OCI-LY7 (cell line): ENCODE measurements around the gene KHDC1L. TPM values are rescaled to one million over a fixed set of nuclear protein-coding genes. Genes with fewer than 3 reads are reported as not detected.

Experiments
- BruUV-seq: library from RNA; stranded (reverse); fragments of 400-500 nt; replicated peaks from 2 replicates; lab custom pipeline; 2021; lab: Mats Ljungman, UMichigan
- CTCF ChIA-PET: fragments of 300-600 bp; sonication (Branson Sonifier 250); formaldehyde crosslinking; loops from one replicate; lab custom pipeline; 2022; ENCODE audit warnings: antibody characterized with exemption; ENCODE audit not compliant: unreplicated experiment; lab: Charles Lee
- POLR2A ChIA-PET: fragments of 300-600 bp; sonication (Branson Sonifier 250); formaldehyde crosslinking; loops from one replicate; lab custom pipeline; 2022; ENCODE audit warnings: antibody characterized with exemption; lab: Charles Lee
- DNase-seq: peaks from one replicate; pipeline ENCODE4 v3.0.0-alpha.2; 2015; ENCODE audit warnings: low spot score
- H2AFZ ChIP-seq: fragments of 200-600 bp; sonication (generic), shearing (Covaris generic); 2 replicates; pipeline ENCODE4 v1.6.1; 2014; ENCODE audit warnings: mild to moderate bottlenecking, antibody characterized with exemption, low read length, moderate library complexity
- H3K27ac ChIP-seq: fragments of 200-600 bp; sonication (generic); 2 replicates; pipeline ENCODE4 v1.5.1; 2014; ENCODE audit warnings: mixed run types, low read depth, mild to moderate bottlenecking, moderate library complexity, low read length, inconsistent platforms; ENCODE audit not compliant: poor library complexity, severe bottlenecking
- H3K36me3 ChIP-seq: fragments of 200-600 bp; sonication (generic); 2 replicates; pipeline ENCODE4 v1.6.1; 2014; ENCODE audit warnings: mild to moderate bottlenecking, antibody characterized with exemption, low read length, moderate library complexity, mixed read lengths; ENCODE audit not compliant: insufficient read depth
- H3K4me1 ChIP-seq: fragments of 200-600 bp; sonication (generic); 2 replicates; pipeline ENCODE4 v1.5.1; 2014; ENCODE audit warnings: mild to moderate bottlenecking, low read length; ENCODE audit not compliant: insufficient read depth, poor library complexity, severe bottlenecking
- H3K4me2 ChIP-seq: fragments of 200-600 bp; sonication (generic); 2 replicates; pipeline ENCODE4 v1.6.1; 2014; ENCODE audit warnings: mild to moderate bottlenecking, low read length
- H3K4me3 ChIP-seq: fragments of 200-600 bp; sonication (generic); 2 replicates; pipeline ENCODE4 v1.5.1; 2014; ENCODE audit warnings: mild to moderate bottlenecking, low read depth, low read length; ENCODE audit not compliant: poor library complexity, severe bottlenecking
- H3K79me2 ChIP-seq: fragments of 200-600 bp; sonication (generic); 2 replicates; pipeline ENCODE4 v1.6.1; 2016; ENCODE audit warnings: low read depth, mild to moderate bottlenecking, low read length, moderate library complexity, mixed read lengths; ENCODE audit not compliant: insufficient read depth
- H3K9me2 ChIP-seq: fragments of 200-600 bp; sonication (generic); 2 replicates; pipeline ENCODE4 v1.6.1; 2016; ENCODE audit warnings: mild to moderate bottlenecking, low read length, mixed read lengths; ENCODE audit not compliant: insufficient read depth
- H3K9me3 ChIP-seq: fragments of 200-600 bp; sonication (generic); 2 replicates; pipeline ENCODE4 v1.6.1; 2014; ENCODE audit warnings: mild to moderate bottlenecking, mixed run types, low read length, mixed read lengths
- H4K20me1 ChIP-seq: fragments of 200-600 bp; sonication (generic); 2 replicates; pipeline ENCODE4 v1.6.1; 2014; ENCODE audit warnings: mild to moderate bottlenecking, antibody characterized with exemption, low read length, moderate library complexity, mixed read lengths; ENCODE audit not compliant: insufficient read depth
- EZH2phosphoT487 ChIP-seq: fragments of 200-600 bp; sonication (generic); IDR thresholded peaks from 2 replicates; pipeline ENCODE4 v1.6.1; 2018; ENCODE audit warnings: low read depth, borderline replicate concordance, mild to moderate bottlenecking, mixed run types, antibody characterized with exemption, low read length, moderate library complexity, mixed read lengths
- intact Hi-C: fragments of 100-400 bp; cut with micrococcal nuclease; formaldehyde crosslinking; loops from one replicate; pipeline ENCODE4 v1.10.0; 2022; ENCODE audit not compliant: unreplicated experiment
- total RNA-seq, 2 experiments: library from RNA; depleted of rRNA in 1 of 2; stranded (reverse); fragments of >200 nt in 1 of 2; shearing (Covaris generic) in 1 of 2; gene quantifications; 2 replicates each; pipeline ENCODE4 v1.2.3, GENCODE V29; 2014 to 2022
- TF ChIP-seq, protein P1 (sequence below): fragments of 200-600 bp; sonication (generic); conservative IDR thresholded peaks from 2 replicates; pipeline ENCODE4 v1.5.1; 2014; ENCODE audit warnings: mild to moderate bottlenecking, antibody characterized with exemption, low read length, moderate library complexity, mixed read lengths

KHDC1L gene
- total RNA-seq, 2 experiments from 2014 or later: 1.1 TPM; not detected in 1

DNA sequence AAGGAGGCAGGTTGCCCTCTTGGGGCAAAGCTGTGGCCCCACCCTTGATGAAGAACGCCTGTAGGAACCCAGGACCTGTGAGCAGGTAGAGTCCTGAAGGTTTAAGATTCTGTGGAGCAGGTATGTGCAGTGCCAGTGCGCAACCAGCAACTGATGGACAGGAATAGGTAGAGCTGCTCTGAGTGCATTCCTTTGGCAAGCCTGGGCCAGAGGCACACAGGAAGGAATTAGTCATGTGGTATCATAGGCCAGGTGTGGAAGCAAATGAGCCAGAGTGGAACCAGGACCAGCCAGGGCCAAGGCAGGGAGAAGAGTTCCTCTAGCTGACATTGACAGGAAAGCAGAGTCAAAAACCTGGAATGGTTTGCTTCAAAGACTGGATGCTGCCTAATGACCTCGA, 39.1 kb upstream of the KHDC1L start:
- ChIA-PET CTCF (no interaction called here), POLR2A (interaction anchor here (0.6 to 1.9 kb wide), 4 partner anchors 12 to 644 kb away, joined by 3 to 8 read pairs (median 5); no protein-coding TSS in a partner anchor)
- TF ChIP-seq EZH2phosphoT487: no peak
- TF ChIP-seq, protein P1, sequence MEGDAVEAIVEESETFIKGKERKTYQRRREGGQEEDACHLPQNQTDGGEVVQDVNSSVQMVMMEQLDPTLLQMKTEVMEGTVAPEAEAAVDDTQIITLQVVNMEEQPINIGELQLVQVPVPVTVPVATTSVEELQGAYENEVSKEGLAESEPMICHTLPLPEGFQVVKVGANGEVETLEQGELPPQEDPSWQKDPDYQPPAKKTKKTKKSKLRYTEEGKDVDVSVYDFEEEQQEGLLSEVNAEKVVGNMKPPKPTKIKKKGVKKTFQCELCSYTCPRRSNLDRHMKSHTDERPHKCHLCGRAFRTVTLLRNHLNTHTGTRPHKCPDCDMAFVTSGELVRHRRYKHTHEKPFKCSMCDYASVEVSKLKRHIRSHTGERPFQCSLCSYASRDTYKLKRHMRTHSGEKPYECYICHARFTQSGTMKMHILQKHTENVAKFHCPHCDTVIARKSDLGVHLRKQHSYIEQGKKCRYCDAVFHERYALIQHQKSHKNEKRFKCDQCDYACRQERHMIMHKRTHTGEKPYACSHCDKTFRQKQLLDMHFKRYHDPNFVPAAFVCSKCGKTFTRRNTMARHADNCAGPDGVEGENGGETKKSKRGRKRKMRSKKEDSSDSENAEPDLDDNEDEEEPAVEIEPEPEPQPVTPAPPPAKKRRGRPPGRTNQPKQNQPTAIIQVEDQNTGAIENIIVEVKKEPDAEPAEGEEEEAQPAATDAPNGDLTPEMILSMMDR: no peak
- no peaks in the 10 kb centered on the region for H3K9me2 ChIP-seq
- BruUV-seq: no TSS peak
- H3K4me3 ChIP-seq: peak overlapping the region; percentile 87
- H3K9me3 ChIP-seq: no peaks in the 10 kb centered on the region
- no peak overlapping the region for H2AFZ ChIP-seq
- H3K4me2 ChIP-seq: peak overlapping the region; percentile 82
- no peak for DNase-seq
- H4K20me1 ChIP-seq: peaks cover 7% of the 10 kb centered on the region
- H3K79me2 ChIP-seq: peaks cover 10% of the 10 kb centered on the region; the same call in 1 of the 2 replicates
- H3K36me3 ChIP-seq: peaks cover 23% of the 10 kb centered on the region
- H3K27ac ChIP-seq: no peak overlapping the region
- intact Hi-C loops: loop anchor here (5.0 kb wide), 1 partner anchor 642 kb away; the partner anchor contains the start of gene KCNQ5
- peaks cover 23% of the 10 kb centered on the region for H3K4me1 ChIP-seq

GRCh38 chr6:73263570-73263909, 38.2 kb upstream of the KHDC1L start:
- Histone ChIP-seq H4K20me1 (peaks cover 7% of the 10 kb centered on the region), H3K4me3 (peak overlapping the region; percentile 87), H3K4me1 (peaks cover 23% of the 10 kb centered on the region), H3K27ac (peak overlapping the region; percentile 59), H3K36me3 (peaks cover 22% of the 10 kb centered on the region), H3K9me3 (no peaks in the 10 kb centered on the region), H3K79me2 (peaks cover 10% of the 10 kb centered on the region; the same call in 1 of the 2 replicates), H2AFZ (peak overlapping the region; percentile 94), H3K9me2 (no peaks in the 10 kb centered on the region), H3K4me2 (peak overlapping the region; percentile 82)
- peak; percentile 42 for DNase-seq
- intact Hi-C loops: loop anchor here (1.0 to 5.0 kb wide), 2 partner anchors 47 to 641 kb away; partner anchors contain the start of gene KCNQ5
- ChIA-PET CTCF (no interaction called here), POLR2A (interaction anchor here (0.6 to 1.9 kb wide), 5 partner anchors 17 to 1704 kb away, joined by 3 to 8 read pairs (median 7); no protein-coding TSS in a partner anchor)
- TF ChIP-seq, protein P1: no peak
- TF ChIP-seq EZH2phosphoT487: no peak
- BruUV-seq: no TSS peak
